ENCODE data around the gene MISP3.

The MISP3 gene

GRCh38 chr19:14080887-14081796 is 8.6 kb downstream of the MISP3 start:
- peak; percentile 99 for DNase-seq (ENCODE audit: low read depth, low spot score)

- DNase-seq (ENCODE audit: low read depth, low spot score) = no peak
Measured at GRCh38 chr19:14081797-14082674, 9.4 kb downstream of the MISP3 start.

GRCh38 chr19:14082675-14082960 is 10.0 kb downstream of the MISP3 start:
- no peak for DNase-seq (ENCODE audit: low read depth, low spot score)

- DNase-seq (ENCODE audit: low read depth, low spot score) = peak; percentile 40
Measured at GRCh38 chr19:14085309-14085995, 12.9 kb downstream of the MISP3 start, which contains the start of gene C19orf67. Gene C19orf67, minus strand, starts transcription at chr19:14085783. Its CDS starts 156 bp downstream, at chr19:14085627.

GRCh38 chr19:14086098-14086497 is 13.5 kb downstream of the MISP3 start:
- no peak for DNase-seq (ENCODE audit: low read depth, low spot score)

GRCh38 chr19:14088634-14089411 is 16.2 kb downstream of the MISP3 start:
- no peak for DNase-seq (ENCODE audit: low read depth, low spot score)

GRCh38 chr19:14089412-14089661 is 16.8 kb downstream of the MISP3 start:
- no peak for DNase-seq (ENCODE audit: low read depth, low spot score)

GRCh38 chr19:14089662-14090508 is 17.3 kb downstream of the MISP3 start:
- DNase-seq (ENCODE audit: low read depth, low spot score) = peak; percentile 40

- DNase-seq (ENCODE audit: low read depth, low spot score) = no peak
Measured at GRCh38 chr19:14090509-14091080, 18.0 kb downstream of the MISP3 start, which contains the start of gene SAMD1. Gene SAMD1, minus strand, starts transcription at chr19:14090751.

GRCh38 chr19:14091081-14091812 is 18.7 kb downstream of the MISP3 start:
- DNase-seq (ENCODE audit: low read depth, low spot score) = peak; percentile 64

GRCh38 chr19:14091813-14092462 is 19.4 kb downstream of the MISP3 start:
- peak; percentile 30 for DNase-seq (ENCODE audit: low read depth, low spot score)

- no peak for DNase-seq (ENCODE audit: low read depth, low spot score)
Measured at GRCh38 chr19:14093117-14093823, 20.7 kb downstream of the MISP3 start.

- no peak for DNase-seq (ENCODE audit: low read depth, low spot score)
Measured at GRCh38 chr19:14094854-14095253, 22.3 kb downstream of the MISP3 start.

- no peak for DNase-seq (ENCODE audit: low read depth, low spot score)
Measured at GRCh38 chr19:14096272-14096992, 23.8 kb downstream of the MISP3 start.

GRCh38 chr19:14097532-14098151 is 25.1 kb downstream of the MISP3 start:
- DNase-seq (ENCODE audit: low read depth, low spot score) = no peak

- no peak for DNase-seq (ENCODE audit: low read depth, low spot score)
Measured at GRCh38 chr19:14101003-14101545, 28.5 kb downstream of the MISP3 start.

Measured in ELF-1 (cell line).